DLD1 (cell line): ENCODE data around the gene RAP1B.

Experiments
- in situ Hi-C: cut with HindIII; loops from 2 replicates; pipeline ENCODE4 v1.10.0; 2017; ENCODE audit warnings: low sequenced_read_pairs

RAP1B gene

DNA sequence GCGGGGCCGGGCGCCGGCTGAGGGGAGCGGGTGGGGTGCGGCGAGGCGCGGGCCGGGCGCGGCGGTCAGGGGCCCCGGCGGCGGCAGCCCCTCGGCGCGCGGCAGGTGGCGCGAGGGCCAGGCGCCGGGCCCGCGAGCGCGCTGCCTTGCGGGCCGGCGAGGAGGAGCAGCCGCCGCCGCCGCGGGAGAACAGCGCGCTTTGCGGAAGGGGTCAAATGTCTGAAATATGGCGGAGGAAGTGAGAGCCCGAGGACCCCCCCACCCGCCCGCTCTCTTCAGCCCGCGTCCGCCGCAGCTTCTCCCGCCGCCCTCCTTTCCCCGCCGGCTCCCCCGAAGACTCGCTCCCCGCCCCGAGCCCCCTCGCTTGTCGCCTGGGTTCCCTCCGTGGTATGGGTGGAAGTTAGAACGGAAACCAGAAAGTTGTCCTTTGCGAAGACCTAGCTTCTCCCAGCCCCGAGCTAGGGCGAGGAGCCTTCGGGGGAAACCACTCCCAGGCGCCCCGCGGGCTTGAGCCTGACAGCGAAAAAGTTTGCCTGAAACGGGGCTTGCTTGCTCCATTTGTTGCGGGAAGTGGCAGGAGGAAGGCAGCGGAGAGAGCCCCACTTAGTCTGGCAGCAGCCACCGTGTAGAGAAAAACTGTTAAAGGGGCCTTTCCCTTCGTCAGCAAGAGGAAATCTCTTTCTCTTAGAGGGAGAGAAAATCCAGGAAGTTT is 551 bp downstream of the RAP1B start:
- in situ Hi-C loops: no loop called here

- in situ Hi-C loops: no loop called here
Observed at GRCh38 chr12:68611806-68612160, 1.1 kb downstream of the RAP1B start.

GRCh38 chr12:68612202-68612601 is 1.5 kb downstream of the RAP1B start:
- in situ Hi-C loops: no loop called here

- in situ Hi-C loops: no loop called here
Observed at GRCh38 chr12:68612697-68613096, 2.0 kb downstream of the RAP1B start.

DNA sequence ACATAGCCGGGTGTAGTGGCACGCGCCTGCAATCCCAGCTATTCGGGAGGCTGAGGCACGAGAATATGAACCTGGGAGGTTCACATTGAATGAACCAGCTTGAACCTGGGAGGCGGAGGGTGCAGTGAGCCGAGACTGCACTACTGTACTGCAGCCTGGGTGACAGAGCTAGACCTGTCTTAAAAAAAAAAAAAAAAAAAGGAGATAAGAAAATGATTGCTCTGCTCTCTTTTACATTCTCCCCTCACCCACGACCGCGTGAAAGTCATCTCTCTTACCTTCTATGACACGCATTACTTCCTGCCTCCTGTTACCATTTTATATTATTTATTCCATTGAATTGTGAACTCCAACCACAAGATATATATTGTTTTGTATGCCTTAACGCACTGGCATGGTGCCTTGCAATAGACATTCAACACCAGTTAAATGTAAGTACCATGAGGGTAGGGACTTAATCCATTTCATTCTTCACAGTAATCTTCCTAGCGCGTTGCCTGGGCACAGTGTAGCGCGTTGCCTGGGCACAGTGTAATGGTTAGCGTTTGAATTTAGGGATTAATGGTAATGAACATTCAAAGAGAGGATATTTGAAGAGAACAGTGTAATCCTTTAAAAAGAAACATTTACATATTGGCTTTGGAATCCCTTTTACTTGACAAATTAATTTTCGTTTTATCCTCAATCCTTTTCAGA is 2.7 kb downstream of the RAP1B start:
- in situ Hi-C loops: no loop called here

DNA sequence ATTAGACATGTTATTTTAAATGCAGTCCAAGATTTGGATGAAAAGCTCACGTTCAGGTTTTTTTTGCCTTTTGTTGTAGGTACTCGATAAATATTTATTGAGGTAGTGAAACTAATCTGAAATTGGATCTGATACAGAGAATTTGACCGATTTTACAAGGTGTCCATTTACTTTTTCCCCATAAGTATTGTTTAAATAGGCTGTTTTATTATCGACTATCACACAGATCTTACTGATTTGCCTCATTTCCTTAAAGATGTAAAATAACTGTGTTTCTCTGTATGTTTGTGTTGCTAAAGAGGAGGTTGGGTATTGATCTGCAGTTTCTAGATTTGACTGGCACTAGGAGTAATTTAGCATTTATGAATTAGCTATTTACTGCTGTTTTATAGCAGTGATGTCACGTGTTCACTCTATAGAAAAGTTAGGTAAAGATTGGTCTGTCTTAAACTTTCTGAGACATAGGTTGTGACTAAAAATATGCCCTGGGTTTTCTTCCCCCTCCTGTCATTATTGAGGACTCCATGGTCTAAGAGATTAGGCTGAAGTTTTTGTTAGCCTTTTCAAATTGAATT is 3.5 kb downstream of the RAP1B start:
- in situ Hi-C loops: no loop called here

GRCh38 chr12:68614769-68615168 is 4.1 kb downstream of the RAP1B start:
- in situ Hi-C loops: no loop called here

DNA sequence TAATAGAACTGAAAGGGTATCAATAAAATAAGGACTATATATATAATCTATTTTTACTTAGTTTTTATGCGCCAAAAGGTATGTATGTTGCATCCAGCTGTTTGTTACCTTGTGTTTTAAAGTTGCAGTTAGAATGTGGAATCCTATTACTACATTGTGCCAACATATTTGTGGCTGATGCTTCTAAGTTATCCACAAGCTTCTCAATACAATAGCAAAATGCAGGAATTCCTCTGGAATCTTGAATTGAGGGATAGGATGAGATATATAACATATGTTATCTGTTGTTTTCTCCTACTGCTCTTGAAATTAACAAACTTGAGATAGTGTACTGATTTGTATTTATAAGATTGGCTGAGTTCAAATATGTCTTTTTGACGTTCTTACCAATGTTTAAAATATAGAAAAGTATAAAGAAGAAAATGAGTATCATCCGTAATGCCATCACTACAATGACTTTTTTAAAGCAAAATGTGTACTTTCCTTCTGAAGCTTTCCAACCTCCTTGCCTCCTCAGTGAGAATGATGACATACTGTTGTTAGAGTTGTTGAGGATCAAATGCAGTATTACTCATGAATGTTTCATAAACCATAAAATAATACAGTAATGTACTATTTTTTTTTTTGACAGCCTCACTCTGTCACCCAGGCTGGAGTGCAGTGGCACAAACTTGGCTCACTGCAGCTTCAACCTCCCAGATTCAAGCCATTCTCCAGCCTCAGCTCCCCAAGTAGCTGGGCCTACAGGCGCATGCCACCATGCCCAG is 6.6 kb downstream of the RAP1B start:
- in situ Hi-C loops: no loop called here

DNA sequence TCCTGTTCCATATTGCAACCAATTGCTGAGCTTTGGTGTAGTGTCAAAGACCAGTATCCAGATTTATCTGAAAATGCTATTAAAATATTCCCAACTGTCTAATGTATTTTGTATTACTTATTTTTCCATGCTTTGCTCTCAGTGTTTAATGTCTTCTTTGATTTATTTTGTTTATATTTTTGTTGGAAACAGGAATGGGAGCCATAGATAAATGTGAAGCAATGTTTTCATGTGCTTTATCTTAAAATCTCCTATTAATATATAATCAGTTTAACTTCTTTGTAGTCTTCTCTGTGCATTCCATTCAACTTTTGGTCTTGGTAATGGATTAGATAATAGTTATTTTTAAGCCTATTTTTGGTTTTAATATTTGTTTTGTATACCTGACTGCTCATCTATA is 8.8 kb downstream of the RAP1B start:
- in situ Hi-C loops: no loop called here

DNA sequence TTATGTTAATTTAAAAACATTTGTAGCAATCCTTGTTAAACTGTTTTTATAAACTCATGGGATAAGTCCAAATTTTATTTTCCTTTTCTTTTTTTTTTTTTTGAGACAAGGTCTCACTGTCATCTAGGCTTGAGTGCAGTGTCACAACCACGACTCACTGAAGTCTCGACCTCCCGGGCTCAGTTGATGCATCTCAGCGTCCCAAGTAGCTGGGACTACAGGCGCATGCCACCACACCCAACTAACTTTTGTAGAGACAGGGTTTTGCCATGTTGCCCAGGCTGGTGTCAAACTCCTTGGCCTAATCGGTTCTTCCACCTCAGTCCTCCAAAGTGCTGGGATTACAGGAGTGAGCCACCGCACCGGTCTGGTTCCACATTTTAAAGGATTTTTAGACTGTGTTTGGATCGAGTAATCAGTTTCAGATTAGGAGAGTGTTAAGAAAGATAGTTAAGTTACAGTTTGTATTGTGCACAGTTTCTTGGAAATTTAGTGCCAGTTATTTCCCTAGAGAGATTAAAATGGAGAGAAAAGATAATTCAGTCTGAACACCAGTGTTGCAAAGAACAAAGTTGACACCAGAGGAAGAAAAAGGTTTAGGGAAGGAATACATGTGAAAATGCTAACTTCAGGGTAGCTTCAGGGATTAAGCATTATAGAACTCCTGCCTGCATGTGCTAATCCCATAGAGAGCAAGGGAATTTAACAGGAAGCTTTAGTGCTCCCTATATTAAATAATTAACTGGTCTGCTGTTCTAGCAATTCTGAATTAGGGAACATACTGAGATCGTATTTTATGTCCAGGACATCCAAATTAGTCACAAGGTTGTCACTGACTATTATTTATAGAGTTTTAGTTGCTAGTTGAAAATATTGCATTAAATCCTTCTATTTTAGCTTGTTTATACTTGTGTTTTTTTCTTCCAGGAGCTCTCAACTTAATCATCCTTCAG is 10.1 kb downstream of the RAP1B start:
- in situ Hi-C loops: no loop called here

DNA sequence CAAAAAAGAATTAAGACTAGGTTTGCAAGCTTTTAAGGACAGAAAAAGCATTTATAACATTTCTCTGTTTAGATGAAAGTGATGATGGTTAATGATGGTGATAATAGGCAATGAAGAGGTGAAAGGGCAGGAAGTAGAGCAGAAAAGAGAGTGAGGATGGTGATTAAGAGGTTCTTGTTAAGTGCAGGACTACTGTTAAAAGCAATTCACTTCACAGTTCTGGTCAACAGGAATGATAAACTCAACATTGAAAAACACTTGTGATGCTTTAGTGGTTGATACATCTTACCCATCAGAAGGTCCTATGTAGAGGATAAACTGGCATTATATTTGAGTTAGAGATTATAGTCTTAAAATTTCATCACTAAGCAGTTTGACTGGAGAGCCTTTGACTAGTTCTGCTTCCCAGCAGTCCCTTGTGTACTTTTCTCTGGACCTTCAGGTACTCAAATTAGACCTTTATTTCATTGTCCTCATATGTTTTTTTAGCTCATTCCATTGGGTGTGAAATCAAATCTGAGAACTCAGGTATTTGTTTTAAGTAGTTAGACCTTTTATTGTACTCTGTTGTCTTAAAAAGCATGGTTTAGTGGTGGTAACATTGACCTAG is 10.9 kb downstream of the RAP1B start:
- in situ Hi-C loops: no loop called here

- in situ Hi-C loops: no loop called here
Observed at GRCh38 chr12:68622250-68622649, 11.6 kb downstream of the RAP1B start.

DNA sequence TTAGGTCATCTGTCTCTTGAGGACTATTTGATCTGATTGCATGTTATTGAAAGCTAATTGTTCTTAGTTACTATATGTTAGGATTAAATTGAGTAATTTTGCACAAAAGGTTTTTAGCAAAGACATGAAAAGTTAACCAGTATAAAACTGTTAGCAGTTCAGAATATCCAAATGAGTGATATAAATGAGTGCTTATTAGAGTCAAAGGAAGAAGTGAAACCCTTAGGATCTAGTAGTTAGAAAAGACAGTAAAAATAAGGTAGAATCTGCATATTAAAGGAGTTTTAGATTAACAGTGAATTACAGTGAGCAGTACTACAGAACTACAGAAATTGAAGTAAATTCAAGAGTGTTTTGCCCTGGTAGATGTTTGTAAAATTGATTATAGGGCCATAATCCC is 12.4 kb downstream of the RAP1B start:
- in situ Hi-C loops: no loop called here

- in situ Hi-C loops: no loop called here
Observed at GRCh38 chr12:68623984-68624383, 13.3 kb downstream of the RAP1B start.

GRCh38 chr12:68624933-68625332 is 14.2 kb downstream of the RAP1B start:
- in situ Hi-C loops: no loop called here

DNA sequence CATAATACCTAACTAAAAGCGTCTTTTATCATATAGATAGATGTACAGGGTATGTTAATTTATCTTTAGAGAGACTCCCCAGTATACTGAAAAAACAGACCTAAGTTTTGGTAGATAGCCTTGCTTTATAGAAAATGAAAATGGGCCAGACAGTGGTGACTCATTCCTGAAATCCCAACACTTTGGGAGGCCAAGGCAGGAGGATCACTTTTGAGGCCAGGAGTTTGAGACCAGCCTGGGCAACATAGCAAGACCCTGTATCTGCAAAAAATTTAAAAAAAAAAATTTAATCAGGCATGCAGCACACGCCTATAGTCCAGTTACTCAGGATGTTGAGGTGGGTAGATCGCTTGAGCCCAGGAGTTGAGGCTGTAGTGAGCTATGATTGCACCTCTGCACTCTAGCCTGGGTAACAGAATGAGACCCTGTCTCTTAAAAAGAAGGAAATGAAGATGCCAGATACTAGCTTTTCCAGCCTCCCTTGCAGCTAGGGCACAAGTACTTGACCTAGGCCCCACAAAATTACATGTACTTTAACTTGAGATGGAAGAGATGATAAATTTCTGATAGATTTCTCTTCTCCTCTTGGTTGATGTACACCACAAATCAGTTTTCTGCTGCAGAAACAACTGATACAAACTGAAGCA is 17.1 kb downstream of the RAP1B start:
- in situ Hi-C loops: no loop called here

DNA sequence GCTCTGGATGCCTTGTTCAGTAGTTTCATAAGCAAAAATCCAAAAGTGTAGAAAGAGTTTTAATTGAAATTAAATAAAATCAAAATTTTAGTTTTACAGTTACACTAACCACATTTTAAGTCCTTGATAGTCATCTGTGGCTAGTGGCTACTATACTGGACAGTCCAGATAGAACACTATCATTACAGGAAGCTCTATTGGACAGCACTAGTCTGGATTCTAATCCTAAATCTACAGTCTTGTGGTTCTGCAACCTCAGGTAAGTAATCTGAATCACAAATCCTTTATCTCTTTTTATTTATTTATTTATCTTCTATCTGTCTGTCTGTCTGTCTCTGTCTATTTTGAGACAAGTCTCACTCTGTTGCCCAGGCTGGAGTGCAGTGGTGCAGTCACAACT is 18.0 kb downstream of the RAP1B start:
- in situ Hi-C loops: no loop called here

DNA sequence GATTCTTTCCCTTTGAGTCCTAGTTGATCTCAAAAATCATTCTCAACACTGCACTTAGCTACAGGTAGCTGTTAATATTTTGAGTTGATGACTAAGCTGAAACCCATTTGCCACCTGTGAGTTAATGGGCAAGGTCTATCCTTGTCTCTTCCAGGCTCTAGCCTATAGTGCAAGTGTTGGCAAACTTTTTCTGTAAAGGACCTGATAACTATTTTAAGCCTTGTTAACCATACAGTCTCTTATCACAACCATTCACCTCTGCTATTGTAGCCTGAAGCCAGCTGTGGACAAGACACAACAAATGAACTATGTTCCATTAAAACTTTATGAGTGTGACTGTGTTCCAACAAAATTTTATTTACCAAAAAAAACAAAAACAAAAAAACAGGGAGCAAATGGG is 19.4 kb downstream of the RAP1B start:
- in situ Hi-C loops: no loop called here

- in situ Hi-C loops: no loop called here
Observed at GRCh38 chr12:68630598-68630997, 19.9 kb downstream of the RAP1B start.

GRCh38 chr12:68631227-68631626 is 20.5 kb downstream of the RAP1B start:
- in situ Hi-C loops: no loop called here
